ENCODE measurements around the gene HIGD1A.

HIGD1A gene

DNA sequence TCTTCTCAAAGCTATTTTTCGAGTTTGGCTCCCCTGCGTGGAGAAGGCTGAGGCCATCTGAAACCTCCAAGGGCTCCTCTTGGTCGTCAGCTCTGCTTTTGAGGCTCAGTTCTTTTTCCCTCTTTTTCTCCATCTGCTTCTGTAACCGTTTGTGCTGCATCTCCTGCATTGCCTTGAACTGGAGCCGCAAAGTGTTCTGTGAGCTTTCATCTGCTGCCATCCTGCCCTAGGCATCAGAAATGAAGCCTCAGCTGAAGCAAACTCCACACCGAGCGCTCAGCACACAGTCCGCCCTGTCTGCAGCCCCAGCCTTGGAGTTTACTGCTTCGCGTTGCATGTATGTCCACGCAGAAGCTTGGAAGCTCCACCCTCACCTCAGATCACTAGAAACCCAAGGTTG is 46.2 kb downstream of the HIGD1A start:
- DNase-seq (ENCODE audit: low read depth in 2 of 2, low spot score in 1 of 2): no peak

DNA sequence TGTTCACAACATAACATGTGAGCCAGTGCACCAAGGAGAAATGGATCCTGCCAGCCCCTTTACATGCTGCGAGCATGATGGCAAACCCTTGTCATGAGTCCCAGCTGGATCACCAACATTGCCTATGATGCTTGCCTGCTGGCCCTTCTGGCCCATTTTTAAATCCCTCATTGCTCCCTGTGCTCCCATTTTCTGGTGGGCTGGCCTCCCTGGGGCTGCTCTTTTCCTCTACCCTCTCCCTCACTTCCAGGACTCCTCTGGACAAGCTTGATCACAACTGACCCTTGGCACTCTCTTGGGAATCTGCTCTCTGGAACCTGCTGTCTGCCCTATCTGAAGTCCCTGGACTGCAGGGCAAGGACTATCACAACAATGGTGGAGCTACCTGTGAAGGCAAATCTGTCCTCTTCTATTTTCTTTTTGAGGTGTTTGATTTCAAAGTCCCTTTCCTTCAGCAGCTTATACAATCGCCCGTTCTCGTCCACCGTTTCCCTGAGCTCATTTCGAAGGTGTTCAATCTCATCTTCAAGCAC is 47.5 kb downstream of the HIGD1A start:
- DNase-seq (ENCODE audit: low read depth in 2 of 2, low spot score in 1 of 2): no peak

DNA sequence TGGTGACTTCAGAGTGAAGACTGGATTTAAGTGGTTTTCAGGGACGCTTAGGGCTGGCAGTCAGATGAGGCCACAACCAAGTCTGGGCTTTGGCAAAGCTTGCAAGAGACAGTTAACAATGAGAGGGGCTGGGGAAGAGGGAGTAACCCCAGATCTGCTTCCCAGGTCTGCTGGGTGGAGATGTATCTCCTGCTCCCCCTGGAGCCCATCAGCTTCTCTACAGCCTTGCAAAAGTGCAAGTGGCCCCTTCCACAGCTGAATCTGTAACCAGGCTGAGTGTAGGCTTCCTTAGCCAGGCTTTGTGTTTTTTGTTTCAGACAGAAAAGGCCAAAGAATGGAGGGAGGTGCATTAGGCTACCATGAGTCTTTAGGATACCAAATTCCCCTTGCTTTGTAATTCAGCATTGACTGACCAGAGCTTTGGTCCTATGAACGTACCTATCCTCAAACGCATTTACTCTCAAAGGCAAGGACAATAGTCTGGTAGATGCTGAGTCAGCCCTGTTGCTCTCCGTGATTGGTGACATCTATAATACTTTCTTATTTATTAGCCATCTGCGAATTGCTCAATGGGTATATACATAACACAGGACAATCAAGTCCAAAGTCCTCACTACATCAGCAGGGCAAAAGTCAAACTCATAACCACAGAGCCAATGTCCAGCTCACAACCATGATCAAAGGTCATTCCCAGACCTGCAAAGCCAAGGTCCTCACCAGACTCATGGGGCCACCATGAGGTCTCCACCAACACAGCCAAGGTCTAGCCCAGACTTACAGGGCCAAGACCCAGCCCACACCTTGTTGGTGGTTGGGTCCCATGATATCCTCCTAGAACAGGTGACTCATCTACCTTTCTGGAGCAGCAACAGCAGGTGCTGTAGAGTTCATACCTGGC is 48.4 kb downstream of the HIGD1A start:
- DNase-seq (ENCODE audit: low read depth in 2 of 2, low spot score in 1 of 2): no peak

DNA sequence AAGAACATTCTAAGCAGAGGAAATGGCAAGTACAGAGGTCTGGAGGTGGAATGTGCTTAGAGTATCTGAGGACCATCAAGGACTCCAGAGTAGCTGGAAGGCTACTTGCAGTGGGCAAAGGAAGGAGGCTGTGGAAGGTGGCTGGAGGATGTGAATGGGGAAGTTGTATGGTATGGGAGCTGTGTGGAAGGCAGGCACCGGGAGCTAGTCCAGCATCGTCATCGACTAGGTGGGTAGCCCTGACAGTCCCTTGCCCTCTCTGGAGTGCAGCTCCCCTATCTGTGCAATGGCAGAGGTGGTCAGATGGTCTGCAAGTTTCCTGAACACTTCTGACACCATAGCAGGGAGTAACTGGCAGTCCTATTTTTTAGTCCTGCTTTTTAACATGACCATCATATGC is 50.5 kb downstream of the HIGD1A start:
- DNase-seq (ENCODE audit: low read depth in 2 of 2, low spot score in 1 of 2): no peak

DNA sequence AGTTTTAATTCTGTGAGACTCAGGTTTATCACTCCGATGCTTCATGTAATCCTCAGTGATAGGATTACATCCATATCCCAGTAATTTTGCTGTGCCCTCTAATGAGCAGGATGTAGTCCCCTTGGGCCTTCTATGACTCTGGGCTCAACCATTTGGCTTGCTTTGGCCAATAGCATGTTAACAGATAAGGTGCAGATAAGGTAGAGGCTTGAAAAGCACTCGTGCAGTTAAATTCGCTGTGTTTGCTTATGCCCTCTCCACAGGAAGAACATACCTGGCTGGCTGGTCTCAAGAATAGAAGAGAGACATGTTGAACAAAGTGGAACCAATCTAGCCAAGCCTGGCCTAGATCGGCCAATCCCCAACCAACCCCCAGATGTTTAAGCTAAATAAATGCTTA is 51.3 kb downstream of the HIGD1A start:
- DNase-seq (ENCODE audit: low read depth in 2 of 2, low spot score in 1 of 2): no peak

DNA sequence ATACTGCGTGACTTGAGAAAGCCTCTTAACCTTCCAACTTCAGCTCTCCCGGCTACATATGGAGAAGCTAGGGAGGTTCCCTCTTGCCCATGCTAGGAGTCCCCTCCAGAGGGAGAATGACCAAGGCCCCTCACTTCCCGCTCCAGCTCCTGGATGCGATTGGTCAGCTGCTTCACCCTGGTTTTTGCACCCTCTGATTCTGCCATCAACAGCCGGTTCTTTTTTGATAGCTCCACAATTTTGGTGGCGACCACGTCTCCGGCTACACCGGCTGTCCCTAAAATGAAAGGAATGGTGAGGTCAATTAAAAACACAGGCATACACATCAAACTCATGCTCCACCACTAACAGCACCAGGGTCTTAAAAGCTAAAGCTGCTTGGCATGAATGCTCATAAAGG is 51.8 kb downstream of the HIGD1A start:
- no peak for DNase-seq (ENCODE audit: low read depth in 2 of 2, low spot score in 1 of 2)

DNA sequence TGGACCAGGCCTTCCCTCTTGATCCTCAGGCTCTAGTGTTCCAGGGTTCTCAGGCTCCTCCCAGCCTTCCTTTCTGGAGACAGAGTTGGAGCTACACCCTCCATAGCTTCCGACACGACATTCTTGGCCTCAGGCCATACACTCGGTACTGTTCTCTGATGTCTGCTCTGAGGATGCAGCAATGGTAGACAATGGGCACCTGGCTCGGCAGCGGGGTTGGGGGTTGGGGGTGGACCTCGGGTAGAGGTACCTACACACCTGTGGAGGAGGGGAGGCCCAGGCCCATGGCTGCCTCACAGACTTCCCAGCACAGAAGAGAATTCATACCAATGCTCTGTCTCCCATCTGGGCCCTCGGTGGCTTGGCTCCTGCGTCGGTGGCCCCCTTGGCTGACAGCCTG is 52.7 kb downstream of the HIGD1A start:
- DNase-seq (ENCODE audit: low read depth in 2 of 2, low spot score in 1 of 2): no peak

DNA sequence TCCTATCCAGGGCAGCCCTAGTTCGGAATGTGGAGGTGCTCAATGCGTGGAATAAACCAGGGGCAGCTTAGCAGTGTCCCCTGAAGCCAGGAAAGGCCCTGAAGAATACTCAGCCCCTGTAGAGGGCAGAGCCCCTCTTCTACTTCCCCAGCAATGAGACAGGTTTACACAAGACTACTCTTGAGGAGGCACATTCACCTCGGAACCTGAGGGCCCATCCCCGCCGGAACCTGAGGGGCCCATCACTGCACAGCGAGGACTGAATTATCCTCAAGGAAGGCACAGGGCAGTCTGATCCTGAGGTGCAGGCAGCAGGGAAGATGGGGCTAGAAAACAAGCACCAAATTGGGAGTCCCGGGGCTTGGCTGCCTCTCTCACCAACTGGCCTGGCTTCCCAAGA is 53.5 kb downstream of the HIGD1A start:
- DNase-seq (ENCODE audit: low read depth in 2 of 2, low spot score in 1 of 2): no peak

DNA sequence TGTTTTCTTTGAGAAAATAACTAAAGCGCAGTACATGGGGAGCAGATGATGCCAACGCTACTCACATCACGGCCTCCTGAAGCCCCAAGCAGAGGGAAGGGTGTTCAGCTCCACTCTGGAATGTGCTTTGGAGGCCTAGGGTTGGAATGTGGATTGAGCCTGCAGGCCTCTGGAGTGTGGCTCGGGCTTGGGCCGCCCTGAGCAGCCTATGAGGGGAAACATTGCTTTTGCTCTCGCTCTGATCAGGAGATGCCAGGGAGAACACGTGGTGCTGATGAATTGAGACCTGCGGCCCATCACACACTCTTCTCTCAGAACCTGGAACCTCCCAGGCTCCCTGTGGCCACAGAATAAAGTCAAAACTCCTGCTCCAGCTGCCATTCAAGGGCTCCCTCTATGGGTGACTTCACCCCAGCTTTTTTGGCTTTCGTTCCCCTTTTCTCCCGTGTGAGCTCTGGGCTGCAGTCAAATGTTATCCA is 54.5 kb downstream of the HIGD1A start:
- no peak for DNase-seq (ENCODE audit: low read depth in 2 of 2, low spot score in 1 of 2)

DNA sequence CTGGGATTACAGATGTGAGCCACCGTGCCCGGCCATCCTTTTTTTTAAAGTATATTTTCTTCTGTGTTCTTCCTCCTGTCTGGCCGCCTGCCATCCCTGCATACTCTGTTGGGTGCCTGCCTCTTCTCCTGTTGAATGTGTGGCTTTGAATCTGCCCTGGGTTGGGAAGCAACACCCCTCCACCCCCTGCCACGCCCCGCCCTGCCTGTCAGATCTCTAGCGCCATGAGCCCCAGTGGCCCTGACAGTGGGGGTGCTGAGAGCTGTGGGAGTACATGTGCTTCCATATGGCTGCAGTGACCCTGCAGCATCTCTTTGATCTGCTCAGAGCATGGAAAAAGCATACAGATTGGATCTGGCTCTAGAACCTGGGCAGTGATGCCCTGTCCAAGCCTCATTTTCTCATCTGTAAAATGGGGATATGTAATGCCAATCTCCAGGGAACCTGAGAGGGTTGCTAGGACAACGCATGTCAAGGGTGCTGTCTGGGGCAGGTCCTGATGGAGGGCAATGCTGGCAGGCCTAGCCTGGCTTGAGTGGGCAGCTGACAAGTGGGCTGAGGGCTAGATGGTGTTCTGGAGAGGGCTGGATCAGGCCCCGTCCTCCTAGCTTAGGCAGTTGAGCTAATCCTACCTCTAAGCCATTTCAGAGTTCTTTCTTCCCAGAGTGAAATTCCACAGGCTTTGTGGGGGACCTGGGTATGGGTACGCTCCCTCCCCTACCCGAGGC is 55.1 kb downstream of the HIGD1A start:
- DNase-seq (ENCODE audit: low read depth in 2 of 2, low spot score in 1 of 2): no peak

DNA sequence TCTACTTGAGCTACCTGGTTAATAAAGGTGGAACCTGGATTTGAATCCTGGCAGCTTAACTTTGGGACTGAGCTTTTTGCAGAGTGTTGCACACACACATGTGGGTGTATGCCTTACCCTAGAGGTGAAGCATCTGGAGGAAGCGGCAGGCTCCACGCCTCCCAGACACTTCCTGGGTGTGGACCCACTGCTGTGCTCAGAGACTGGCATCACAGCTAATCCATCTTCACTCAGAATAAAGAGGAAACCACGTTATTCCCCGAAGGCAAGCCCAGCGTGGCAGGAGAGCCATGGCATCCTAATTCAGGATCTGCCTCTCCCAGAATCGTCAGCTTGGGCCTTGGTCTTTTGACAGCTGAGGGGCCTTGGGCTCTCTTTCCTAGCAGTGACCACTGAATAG is 56.7 kb downstream of the HIGD1A start:
- DNase-seq (ENCODE audit: low read depth in 2 of 2, low spot score in 1 of 2): no peak

DNA sequence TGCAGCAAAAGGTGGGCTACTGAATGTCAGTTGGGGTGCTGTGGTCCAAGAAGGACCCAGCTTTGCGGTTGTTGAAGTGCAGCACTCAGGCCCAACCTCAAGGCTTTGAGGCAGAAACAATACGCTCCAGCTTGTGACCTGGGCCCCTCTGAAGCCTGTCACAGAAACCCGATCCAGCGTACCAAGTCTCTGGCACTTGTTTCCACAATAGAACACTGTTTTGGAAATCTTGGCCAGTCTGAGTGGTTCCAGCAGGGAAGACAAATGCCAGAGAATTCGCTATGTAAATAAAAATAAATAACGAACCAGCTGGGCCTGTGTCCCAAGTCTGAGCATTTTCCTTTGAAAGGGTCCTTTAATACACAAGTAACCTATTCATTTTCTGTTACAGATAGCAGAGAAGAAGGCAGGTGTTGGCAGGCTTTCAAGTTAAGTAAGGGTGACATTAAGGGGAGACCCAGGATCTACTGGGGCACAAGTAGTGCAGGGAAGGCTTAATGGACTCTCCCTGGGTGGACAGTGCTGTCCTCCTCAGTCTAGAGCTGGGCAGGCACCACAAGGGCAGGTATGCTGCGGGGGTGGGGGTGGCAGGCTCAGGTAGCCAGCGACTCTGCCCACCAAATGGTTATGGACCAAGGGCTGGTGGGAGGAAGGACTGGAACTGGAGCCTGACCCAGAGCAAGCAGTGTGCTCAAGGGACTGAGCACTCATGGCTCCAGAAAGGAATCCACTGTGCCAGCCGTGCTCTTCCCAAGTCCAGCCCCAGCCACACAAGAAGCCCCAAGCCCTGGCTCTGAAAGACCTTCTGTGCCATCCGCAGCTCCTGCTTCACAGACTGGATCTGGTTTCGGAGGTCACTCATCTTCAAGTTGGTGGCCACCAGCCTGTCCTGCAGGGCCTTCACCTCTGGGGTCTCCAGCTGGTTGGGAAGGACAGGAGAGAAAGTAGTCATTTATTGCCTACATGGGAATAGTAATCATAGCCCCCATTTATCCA is 57.5 kb downstream of the HIGD1A start:
- no peak for DNase-seq (ENCODE audit: low read depth in 2 of 2, low spot score in 1 of 2)

DNA sequence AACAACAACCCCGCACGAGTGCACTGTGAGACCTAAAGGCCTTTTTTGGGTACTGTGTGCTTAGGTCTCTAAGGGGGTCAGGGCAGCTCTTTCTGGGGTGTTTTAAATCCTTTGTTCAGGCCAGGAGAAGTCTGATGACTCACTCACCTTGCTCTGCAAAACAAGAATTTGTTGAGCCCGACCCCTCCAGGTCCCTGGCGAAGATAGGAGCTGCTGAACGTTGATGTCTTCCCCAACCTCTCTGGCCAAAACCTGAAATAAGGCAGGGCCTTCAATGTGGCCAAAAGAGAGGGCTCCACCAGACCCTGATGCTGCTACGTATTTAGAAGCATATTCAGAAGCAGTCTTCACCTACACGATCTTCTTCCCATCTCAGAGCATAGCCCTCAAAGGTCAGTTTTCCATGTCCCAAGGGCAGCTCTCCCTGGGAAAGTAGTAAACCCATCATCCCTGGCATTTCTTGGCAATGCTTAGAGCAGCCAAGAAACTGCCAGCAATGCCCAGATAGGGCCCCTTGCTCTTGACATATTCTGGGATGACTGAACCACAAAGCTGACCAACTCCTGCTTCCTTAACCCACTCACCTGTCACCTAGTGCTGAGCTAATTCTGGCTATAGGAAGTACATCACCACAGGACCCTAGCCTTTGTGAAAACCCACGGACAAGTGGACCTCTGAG is 58.4 kb downstream of the HIGD1A start:
- DNase-seq (ENCODE audit: low read depth in 2 of 2, low spot score in 1 of 2): no peak

DNA sequence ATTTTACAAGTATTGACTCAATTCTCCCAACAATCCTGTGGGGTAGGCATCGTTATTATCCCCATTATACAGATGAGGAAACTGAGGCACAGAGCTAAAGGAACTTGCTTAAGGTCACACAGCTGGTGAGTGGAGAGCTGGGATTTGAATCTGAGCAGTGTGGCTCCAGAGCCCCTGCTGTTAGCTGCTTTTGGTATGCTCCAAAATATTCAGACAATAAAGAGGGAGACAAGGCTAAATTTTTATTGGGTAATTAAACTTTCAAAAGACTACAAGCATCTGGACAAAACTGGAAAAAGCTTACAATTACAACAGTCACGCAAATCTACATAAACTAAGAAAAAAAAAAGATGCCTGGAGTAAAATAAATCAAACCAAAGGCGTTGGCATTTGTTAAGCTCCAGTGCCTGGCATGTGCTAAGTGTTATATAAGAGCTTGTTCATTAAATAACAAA is 59.0 kb downstream of the HIGD1A start:
- DNase-seq (ENCODE audit: low read depth in 2 of 2, low spot score in 1 of 2): no peak

DNA sequence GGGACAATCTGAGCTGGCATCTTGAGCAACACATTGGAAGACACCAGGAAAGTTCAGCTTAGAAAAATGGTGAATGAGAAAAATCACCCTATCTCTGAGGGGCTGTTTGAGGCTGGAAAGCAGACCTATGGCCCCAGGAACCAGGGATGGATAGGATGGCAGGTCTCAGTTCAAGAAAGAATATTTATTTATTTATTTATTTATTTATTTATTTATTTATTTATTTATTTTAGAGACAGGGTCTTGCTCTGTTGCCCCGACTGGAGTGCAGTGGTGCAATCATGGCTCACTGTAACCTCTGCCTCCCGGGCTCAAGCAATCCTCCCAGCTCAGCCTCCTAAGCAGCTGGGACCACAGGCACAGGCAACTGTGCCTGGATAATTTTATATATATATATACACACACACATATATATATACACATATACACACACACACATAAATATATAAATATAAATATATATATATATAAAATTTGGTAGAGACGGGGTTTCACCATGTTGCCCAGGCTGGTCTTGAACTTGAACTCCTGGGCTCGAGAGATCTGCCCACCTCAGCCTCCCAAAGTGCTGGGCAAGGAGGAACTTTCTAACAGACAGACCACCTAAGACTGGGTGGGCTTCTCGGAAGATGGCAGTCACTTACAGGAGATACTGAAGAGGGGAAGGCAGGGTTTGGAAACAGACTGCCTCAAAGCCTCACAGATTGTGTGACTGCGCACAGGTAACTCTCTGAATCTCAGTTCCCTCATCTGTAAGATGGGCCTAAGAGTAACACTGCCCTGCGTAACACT is 60.9 kb downstream of the HIGD1A start:
- DNase-seq (ENCODE audit: low read depth in 2 of 2, low spot score in 1 of 2): no peak

DNA sequence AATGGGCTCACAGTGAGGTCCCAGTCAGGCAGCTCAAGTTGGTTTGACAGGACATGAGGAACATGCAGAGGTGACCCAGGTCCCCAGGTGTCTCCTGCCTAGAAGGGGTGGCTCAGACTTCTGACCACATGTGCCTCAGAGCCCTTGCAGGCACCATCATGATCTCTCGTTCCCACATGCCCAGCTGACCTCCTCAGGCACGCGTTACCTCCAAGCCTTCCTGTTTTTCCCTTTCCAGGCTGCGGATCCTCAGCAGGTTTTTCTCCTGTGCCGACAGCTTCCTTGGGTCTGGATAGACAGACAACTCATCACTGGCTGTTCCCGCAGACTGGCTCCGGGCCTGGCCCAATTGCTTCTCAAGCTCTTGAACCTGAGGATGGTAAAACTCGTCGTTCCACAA is 61.6 kb downstream of the HIGD1A start:
- DNase-seq (ENCODE audit: low read depth in 2 of 2, low spot score in 1 of 2): no peak

DNA sequence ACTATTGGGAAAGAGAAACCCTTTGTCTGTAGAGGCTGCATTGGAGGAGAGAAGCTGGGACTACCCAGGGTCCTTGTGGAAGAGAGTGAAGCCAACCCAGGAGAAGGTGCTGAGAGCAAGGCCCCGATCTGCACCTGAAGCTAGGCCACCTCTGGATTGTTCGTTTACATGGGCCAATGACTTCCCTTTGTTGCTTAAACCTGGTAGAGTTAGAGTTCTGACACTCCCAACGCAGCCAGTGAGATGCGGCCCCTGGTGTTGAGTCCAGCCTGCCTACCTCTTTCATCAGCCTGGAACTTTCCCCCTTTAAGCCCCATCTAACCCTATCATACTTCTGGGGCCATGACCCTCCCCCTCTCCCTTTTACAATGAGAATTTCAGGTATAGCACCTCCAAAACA is 62.0 kb downstream of the HIGD1A start:
- DNase-seq (ENCODE audit: low read depth in 2 of 2, low spot score in 1 of 2): no peak

DNA sequence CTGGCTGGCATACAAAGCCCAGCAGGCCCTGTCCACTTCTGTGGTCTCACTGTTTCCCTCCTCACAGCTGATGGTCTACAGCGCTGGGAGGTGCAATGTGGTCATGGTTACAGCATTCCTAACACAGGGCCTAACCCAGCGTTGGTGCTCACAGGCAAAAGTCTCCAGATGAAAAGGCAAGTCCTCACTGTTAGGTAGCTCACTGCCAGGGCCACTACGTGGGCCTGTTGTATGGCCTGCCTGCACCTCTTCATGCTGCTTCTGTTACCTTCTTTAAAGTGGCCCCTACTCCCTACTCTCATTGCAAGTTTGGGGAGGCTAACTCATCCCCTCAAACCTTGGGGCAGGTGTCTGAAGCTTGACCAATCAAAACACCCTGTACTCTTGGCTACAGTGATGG is 62.5 kb downstream of the HIGD1A start:
- DNase-seq (ENCODE audit: low read depth in 2 of 2, low spot score in 1 of 2): no peak

DNA sequence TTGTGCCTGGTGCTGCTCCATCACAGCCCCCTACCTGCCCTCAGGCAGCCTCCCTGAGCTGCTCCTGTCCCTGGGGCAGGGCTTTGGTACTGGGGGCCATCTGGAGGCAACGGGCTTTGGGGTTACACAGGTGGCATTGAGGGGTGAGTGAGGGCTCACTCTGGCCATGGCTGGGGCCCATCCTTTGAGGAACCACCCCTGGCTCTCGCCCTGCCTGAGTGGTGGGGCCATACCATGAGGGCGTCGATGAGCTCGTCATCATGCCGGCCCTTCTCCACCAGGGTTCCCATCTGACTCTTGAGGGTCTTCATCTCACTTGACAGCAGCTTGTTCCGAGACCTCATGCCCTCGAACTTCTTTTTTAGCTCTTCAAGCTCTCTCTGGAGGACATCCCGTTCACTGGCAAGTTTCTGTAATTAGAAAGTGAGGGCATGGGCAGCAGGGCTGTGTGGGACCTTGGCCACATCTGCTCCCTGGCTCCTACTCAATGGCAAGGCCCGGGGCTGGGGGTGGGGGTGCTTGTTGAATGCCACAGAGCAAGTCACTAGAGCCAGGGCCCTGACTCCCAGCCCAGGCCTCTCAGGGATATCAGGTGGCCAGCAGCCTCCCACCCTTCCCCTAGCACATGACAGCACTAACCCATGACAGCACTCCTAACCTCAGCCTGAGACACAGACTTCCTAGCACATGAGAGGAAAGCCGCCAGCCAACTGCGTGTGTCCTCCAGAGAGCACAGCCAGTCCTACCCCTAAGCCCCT is 64.7 kb downstream of the HIGD1A start:
- DNase-seq (ENCODE audit: low read depth in 2 of 2, low spot score in 1 of 2): no peak

Measured in stimulated activated CD8-positive, alpha-beta memory T cell treated with anti-CD3 and anti-CD28 coated beads, Interleukin-4, amount 100 ng/mL, for 4 hours (primary cell).